LNCaP clone FGC (cell line): ENCODE results near the gene SIGLEC10.

Experiments
- DNase-seq: peaks from one replicate; pipeline ENCODE4 v3.0.0-alpha.2; 2011; ENCODE audit warnings: low read depth
- H3K4me3 ChIP-seq: 2 replicates; pipeline ENCODE4 v1.5.1; 2011; ENCODE audit warnings: mild to moderate bottlenecking, low read depth, low read length, control low read depth
- CTCF ChIP-seq: IDR thresholded peaks from 2 replicates; pipeline ENCODE4 v1.5.1; 2012; ENCODE audit warnings: mild to moderate bottlenecking; ENCODE audit not compliant: control insufficient read depth, insufficient read depth; ENCODE audit errors: extremely low read depth

The SIGLEC10 gene

GRCh38 chr19:51367565-51368365, 49.7 kb downstream of the SIGLEC10 start:
- peak overlapping the region; percentile 93 for H3K4me3 ChIP-seq
- peak; percentile 86 for DNase-seq
- TF ChIP-seq CTCF, result no peak

GRCh38 chr19:51367255-51367564, 50.2 kb downstream of the SIGLEC10 start:
- DNase-seq, result no peak
- peak overlapping the region; percentile 93 for H3K4me3 ChIP-seq
- TF ChIP-seq CTCF, result no peak

- no peak for TF ChIP-seq CTCF
- H3K4me3 ChIP-seq, result peak overlapping the region; percentile 93
- DNase-seq, result peak; percentile 93
Observed at GRCh38 chr19:51366389-51367254, 50.8 kb downstream of the SIGLEC10 start.

GRCh38 chr19:51365965-51366388, 51.5 kb downstream of the SIGLEC10 start, which contains the start of gene ETFB:
Gene ETFB, minus strand, starts transcription at chr19:51366388. Its CDS starts 62 bp downstream, at chr19:51366326.
- peak within 1 kb of the TSS; percentile 93 for H3K4me3 ChIP-seq
- no peak for TF ChIP-seq CTCF
- DNase-seq, result no peak

DNA sequence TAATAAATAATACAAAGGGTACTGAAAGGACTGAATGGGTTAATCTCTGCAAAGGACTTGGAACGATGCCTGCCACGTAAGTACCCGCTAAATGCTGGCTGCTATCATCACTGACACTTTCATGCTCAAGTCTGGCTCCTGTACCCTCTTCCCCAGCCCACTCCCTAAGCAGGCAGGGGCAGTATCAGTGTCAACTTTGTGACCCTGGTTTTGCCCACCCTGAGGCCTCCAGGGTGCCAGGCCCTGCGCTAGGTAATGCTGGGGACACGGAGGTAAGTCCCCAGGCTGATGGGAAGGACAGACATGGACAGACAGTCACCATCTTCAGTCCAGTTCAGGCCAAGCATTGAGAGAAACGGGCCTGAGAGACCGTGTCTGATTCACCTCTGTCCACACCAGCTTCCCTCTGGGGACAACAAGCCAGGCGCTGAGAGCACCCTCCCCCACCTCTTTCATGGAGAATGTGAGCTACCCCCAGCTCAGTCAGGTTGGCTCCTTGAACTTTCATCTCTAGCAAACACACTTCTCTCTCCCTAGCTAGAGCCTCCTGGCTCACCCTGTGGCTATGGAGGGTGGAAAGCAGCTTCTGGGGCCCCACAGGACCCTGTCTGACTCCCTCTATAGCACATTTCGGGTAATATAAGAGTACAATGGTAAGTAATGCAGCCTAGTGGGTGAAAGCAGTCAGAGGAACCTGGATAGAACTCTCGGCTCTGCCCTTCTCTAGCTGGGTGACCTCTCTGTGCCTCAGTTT, 52.1 kb downstream of the SIGLEC10 start:
- TF ChIP-seq CTCF, result 0 out of 2 replicates have a peak, but pooled peaks have one; percentile 19
- H3K4me3 ChIP-seq, result peak overlapping the region; percentile 93
- no peak for DNase-seq

DNA sequence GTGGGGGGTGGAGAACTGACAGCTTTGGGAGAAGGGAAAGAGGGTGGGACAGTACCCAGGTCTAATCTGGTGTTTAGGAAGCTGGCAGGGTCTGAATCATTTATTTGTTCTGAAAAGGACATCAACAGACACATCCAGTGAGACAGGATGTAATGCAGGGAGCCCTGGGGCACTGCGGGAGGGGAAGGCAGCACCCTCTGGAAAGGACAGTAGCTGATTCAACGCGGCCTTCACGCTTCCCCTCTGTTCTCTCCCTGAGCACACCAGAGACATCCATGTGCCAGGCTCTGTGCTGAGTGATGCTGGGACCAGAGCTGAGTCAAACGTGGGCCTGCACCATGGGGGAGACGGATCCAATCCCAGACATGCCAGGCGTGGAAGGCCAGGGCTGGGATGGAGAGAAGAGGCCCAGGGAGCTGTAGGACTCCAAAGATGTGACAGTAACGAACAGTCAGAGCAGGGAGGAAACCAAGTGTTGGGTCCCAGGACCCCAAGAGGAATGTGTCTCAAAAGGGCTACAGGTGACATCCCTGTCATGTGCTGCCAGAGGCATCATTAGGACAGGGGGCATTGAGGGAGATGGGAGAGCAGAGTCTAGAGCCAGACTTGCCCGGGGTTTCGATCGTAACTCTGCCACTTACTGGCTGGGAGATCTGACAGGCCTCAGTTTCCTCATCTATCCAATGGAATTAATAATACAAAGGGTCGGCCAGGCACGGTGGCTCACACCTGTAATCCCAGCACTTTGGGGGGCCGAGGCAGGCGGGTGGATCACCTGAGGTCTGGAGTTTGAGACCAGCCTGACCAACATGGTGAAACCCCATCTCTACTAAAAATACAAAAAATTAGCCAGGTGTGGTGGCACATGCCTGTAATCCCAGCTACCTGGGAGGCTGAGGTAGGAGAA, 53.0 kb downstream of the SIGLEC10 start:
- TF ChIP-seq CTCF, result no peak
- no peak for DNase-seq
- H3K4me3 ChIP-seq, result peak overlapping the region; percentile 3; the same call in 1 of the 2 replicates
